ENCODE data around the gene MAP3K14.

GRCh38 chr17:45231481-45232116 lies 85.2 kb downstream of the MAP3K14 start:
- no peak for TF ChIP-seq POLR2A (IDR thresholded peaks at IDR 0.05; ENCODE audit: low read depth, low read length)
- no peak for TF ChIP-seq POLR2AphosphoS5 (IDR thresholded peaks at IDR 0.05; ENCODE audit: low read depth, low read length)
- TF ChIP-seq TAF1 (IDR thresholded peaks at IDR 0.05; ENCODE audit: low read depth, low read length), result no peak
- no peak for TF ChIP-seq POU2F2 (IDR thresholded peaks at IDR 0.05; ENCODE audit: low read depth, low read length)
- TF ChIP-seq PAX5 (IDR thresholded peaks at IDR 0.05; ENCODE audit: insufficient read depth, low read length, severe bottlenecking), result no peak
- no peak for TF ChIP-seq SPI1 (IDR thresholded peaks at IDR 0.05; ENCODE audit: low read depth, low read length)
